HG03460 (cell line): ENCODE data around the gene C2CD5.
A peak's percentile ranks its signal among the peaks of the same experiment; 100 is the strongest.

ENCODE experiments used
- ATAC-seq: cut with Tn5 transposase; IDR thresholded peaks from one replicate; pipeline ENCODE4 v1.9.1; 2021; ENCODE audit not compliant: unreplicated experiment

The C2CD5 gene

DNA sequence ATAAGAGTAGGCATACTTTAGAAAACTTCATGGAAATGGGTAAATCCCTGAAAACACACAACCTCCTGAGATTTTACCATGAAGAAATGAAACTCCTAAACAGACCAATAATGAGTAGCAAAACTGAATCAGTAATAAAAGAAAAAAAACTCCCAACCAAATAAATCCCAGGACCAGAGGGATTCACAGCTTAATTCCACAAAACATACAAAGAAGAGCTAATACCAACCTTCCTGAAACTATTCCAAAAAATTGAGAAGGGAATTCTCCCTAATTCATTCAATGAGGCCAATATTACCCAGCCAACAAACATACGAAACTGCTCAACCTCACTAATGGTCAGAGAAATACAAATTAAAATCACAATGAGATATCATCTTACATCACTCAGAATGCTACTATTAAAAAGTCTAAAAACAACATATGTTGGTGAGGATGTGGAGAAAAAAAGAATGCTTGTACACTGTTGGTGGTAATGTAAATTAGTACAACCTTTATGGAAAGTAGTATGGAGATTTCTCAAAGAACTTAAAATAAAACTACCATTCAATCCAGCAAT, 112.6 kb downstream of the C2CD5 start:
- no peak for ATAC-seq

DNA sequence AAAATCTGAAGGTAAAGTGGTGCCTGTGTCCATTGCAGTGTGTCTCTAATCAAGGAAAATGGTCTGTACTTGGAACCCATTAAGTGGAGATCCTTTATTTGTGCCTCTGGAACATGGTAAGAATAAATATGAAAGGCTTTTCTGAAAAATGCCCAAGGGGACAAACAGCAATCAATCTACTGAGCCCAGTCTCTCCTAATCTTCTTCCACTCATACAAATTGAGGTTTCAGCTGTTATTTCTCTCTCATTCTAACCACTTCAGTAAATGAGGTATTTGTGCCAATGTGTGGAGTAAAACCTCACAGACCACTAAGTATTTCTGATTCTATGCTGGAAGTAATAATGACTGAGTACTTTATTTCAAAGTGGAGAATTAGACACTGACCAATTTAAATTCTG, 127.5 kb downstream of the C2CD5 start:
- ATAC-seq = no peak

DNA sequence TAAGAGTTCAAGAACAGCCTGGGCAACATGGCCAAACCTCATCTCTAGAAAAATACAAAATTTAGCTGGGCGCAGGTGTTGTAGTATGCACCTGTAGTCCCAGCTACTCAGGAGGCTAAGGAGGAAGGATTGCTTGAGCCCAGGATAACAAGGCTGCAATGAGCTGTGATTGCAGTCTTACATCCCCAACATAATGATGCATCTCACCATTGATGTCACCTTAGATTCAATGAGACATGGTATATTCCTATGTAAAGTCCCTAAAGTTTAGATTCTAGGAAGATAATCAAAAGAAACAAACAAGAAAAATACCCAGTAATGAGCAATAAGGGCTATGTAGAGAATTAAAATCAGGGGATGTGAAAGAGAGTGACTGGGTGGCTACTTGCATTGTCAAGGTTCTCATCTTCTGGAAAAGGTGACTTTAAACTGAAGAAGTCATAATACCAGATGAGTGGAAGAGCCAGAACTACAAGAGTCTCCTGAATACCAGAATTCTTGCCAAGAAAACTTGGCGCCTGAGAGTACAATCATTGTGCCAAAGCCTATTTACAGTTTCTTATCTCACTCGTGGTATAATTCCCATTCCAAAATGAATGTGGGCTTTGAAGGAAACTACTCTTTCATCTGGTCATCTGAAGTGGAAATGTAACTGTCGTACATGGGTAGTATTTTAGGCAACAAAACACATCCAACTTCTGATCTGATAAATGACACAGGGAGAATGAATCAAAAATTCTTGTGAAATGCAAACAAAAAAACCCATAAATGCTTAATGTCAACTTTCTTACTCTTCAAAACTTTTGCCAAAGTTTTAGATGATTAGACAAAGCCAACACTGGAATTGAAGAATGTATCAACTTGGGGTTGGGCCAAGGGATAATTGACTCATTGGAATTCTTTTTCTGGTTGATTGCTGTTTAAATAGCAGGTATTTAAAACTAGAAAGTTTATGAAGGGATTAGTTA, 128.7 kb downstream of the C2CD5 start:
- no peak for ATAC-seq

DNA sequence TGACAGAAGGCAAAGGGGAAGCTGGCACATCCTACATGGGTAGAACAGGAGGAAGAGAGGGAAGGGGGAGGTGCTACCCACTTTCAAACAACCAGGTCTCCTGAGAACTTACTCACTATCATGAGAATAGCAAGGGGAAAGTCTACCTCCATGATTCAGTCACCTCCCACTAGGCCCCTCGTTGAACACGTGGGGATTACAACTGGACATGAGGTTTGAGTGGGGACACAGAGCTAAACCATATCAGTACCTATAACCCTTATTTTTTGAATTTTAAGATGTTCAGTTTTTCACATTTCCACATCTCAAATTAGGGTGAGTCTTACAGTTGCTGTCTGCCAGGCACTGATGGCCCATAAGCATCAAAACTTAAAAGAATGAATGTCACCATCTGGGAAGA, 129.6 kb downstream of the C2CD5 start:
- ATAC-seq = no peak

DNA sequence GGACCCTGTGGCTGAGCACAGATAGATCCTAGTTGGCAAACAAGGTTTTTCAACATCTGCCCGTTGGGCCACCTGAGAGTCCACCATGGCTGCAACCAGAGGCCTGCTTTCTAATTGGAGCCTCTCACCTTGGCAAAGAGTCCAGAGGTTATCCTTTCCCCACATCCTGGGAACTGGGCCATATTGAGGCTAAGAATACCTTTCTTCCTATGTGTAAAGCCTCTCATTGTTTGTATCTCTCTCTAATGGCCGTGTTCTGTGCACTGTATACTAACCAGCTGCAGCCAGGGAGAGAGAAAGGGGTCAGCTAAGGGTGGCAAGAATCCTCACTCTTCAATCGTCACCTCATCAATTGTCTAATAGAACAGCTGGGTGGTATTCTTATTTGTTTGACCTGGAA, 130.8 kb downstream of the C2CD5 start:
- ATAC-seq = no peak

DNA sequence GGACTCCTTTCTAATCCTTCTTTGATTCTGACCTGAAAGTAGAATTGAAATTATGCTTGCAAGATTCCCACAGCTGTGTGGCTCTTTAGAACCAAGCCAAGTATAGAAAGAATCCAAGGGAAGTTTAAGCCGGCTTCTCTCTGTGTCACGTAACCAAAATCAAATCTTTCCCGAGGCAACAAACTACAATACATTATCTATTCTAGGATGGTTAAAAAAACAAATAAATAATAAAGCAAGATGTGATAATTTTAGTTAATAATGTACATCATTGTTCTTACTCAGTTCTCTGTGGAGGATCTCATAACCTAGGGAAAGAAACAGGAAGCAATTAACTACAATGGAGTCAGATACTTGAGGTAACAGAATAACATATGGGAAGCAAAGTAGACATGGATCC, 131.8 kb downstream of the C2CD5 start:
- no peak for ATAC-seq

DNA sequence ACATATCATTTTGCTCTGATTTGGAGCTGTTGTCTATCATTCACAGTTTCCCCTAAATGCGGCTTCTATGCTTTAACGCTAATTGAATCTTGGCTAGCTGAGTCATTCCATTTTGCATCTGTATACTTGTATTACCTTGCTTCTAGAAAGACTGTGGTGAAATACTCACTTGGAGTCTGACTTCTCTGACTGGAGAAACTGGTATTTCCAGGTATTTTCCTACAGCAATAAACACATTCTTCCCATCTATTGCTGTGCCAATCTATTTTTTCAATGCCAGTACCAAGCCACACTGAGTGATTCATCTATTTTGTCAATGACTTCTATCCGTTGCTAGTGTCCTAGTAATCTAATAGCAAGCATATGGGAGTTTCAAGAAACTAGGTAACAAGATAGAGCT, 133.9 kb downstream of the C2CD5 start:
- no peak for ATAC-seq

DNA sequence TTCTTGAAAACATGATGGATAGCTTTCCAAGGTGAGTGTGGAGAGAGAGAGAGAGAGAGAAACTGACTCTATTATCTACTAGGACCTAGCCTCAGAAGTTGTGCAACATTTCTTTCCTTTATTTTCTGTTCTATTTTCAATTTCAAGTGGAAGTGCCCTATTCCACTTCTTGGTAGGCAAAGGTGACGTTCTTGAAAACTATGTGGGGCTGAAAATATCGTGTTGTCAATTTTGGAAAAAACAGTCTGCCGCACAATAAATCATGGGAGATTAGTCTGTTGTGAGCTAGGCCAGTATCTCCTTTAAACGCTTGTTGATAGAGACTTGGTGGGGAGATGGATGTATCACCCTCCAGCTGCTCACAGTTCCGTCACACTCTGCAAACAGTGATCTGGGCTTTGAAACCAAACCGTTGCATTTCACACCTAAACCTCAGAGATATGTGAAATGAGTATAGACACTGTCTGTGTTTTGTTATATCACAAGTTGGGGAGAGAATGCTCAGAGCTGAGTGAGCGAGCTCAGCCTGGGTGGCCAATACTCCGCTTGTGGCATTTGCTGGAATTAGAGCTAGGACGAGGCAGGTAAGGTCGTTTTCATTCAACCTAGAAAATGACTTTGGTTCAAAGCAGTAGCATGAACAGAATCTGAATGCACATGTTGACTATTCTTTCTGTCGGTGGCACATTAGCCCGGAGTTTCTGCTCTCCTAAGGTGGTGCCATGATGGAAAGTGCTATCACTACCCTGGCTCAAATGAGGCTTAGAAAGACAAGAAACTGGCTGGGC, 134.8 kb downstream of the C2CD5 start:
- ATAC-seq = peak; percentile 91

DNA sequence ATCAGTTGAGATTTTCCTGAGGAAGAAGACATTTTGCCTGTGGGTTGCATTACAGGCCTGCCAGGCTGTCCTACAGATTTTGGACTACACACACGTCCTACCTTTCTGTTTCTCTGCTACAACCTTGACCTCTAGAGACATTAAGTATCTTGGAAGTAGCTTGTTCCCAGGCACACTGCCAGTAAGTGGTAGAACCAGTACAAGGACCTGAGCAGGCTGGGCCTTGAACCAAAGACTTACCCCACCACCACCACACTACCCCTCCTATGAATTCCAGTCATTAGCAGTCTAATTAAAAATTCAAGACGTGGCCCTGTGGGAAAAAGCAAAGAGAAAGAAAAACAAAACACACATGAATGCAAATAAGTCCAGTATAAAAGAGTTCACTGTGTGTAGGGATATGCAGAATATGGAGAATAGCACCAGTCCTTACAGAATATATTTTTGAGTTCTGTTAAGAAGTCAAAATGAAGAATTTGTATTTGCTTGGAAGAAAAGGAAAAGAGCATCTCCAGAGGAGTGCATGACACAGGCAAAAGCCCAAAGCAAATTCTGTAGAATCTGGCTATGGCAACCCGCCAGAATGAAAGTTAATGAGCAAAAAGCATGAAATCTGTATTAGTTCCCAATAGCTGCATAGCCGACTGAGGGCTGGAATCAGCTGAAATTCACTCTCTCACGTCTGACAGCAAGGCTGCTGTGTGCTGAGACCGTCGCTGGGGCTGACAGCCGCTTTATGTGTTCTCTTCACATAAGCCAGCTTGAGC, 135.5 kb downstream of the C2CD5 start:
- no peak for ATAC-seq

DNA sequence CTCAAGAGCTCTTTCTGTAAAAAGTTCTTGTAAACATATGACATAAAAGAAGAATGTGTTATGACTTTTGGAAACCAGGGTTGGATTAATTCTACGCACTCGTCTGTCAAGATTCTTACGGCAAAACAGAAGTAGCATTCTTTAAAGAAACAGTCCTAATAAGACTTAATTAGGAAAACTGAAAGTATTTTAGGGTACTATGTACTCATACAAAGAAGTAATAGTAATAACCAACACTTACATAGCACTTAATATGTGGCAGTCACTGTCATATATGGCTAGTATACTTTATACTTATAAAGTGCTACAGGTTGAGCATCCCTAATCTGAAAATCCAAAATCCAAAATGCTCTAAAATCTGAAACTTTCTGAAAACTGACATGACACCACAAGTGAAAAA, 136.9 kb downstream of the C2CD5 start:
- ATAC-seq = no peak

DNA sequence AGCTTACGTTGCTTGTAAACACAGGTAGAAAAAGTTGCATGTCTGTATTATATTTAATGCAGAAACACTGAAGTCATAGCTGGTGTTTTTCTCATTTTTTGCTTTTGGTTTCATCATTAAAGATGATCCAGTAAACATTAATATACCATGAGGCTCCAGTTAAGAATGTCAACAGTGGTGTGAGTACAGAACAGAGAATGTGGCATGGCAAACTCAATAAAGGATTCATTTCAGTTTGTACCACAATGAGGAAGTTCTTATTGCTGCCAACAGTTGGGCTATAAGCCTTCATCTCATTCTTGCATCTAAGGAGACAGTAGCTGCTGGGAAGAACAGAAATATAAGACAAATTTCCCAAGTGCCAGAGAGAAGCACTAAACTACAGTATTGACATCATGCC, 137.7 kb downstream of the C2CD5 start:
- ATAC-seq = peak; percentile 57

DNA sequence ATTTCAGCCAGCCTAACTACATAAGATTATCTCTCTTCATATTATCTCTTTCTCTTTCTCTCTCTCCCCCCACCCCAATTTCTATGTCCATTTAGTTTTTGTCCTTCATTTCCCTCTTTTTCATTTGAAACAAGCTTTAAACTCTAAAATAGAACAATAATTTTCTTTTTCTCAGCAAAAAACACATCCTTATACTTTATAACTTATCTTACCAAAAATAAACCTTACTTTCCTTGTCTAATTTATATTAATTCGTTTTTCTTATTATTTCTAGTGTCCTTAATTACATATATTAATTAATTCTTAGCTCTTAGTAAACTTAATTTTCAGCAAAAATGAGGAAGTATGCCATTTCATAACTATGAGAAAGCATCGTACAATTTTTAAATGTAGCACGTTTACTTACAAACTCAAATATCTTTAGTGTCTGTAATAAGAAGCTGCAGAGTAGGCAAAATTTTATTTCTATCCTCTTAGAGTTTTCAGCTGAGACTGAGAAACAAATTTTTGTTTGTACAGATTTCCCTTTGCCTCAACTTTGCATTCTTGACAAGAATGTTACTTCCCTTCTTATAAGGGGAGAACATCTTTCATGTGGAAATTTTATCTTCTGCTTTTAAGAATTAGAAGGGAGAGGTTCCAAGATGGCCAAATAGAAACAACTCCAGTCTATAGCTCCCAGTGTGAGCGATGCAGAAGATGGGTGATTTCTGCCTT, 144.7 kb downstream of the C2CD5 start:
- no peak for ATAC-seq
